ENCODE results near the gene TYK2.
A peak's percentile ranks its signal among the peaks of the same experiment; 100 is the strongest.
"Not testable (repeated sequence)": the region's sequence is repeated elsewhere in the genome, so short reads cannot be mapped to it uniquely, and the experiment has no call there.

TYK2 gene

GRCh38 chr19:10380313-10381102 is at the start of gene TYK2:
TSS of gene TYK2 (minus strand) at chr19:10380572. CDS start at chr19:10378406, 2,166 bp downstream.
- DNase-seq = peak; percentile 98 to 99 (median 99)

- DNase-seq = no peak
Observed at GRCh38 chr19:10428996-10429381, 48.6 kb upstream of the TYK2 start.

GRCh38 chr19:10427169-10427568 is 46.8 kb upstream of the TYK2 start:
- no peak for DNase-seq

GRCh38 chr19:10424011-10424637 is 43.8 kb upstream of the TYK2 start:
- DNase-seq = peak; percentile 81 to 92 (median 87)

- no peak for DNase-seq
Observed at GRCh38 chr19:10422846-10423245, 42.5 kb upstream of the TYK2 start.

- DNase-seq = peak in 1 of 3 donors; percentile 72
Observed at GRCh38 chr19:10422046-10422461, 41.7 kb upstream of the TYK2 start.

- peak; percentile 67 to 78 (median 73) for DNase-seq
Observed at GRCh38 chr19:10421240-10422045, 41.1 kb upstream of the TYK2 start.

GRCh38 chr19:10420444-10421239 is 40.3 kb upstream of the TYK2 start, which contains the start of gene PDE4A:
TSS of gene PDE4A (plus strand) at chr19:10420538. CDS start at chr19:10420765, 227 bp downstream.
- DNase-seq = peak; percentile 75 to 91 (median 78)

GRCh38 chr19:10419646-10420443 is 39.5 kb upstream of the TYK2 start:
- DNase-seq = peak in 1 of 3 donors; percentile 60

- no peak for DNase-seq
Observed at GRCh38 chr19:10419200-10419645, 38.9 kb upstream of the TYK2 start.

GRCh38 chr19:10418485-10419199 is 38.3 kb upstream of the TYK2 start:
- DNase-seq = no peak

- DNase-seq = no peak
Observed at GRCh38 chr19:10418235-10418484, 37.8 kb upstream of the TYK2 start.

- DNase-seq = no peak
Observed at GRCh38 chr19:10417541-10418234, 37.3 kb upstream of the TYK2 start.

- peak; percentile 97 to 99 (median 98) for DNase-seq
Observed at GRCh38 chr19:10416380-10417257, 36.2 kb upstream of the TYK2 start.

GRCh38 chr19:10416083-10416379 is 35.7 kb upstream of the TYK2 start:
- DNase-seq = no peak

- DNase-seq = no peak
Observed at GRCh38 chr19:10412257-10412977, 32.0 kb upstream of the TYK2 start.

- DNase-seq = not testable (repeated sequence)
Observed at GRCh38 chr19:10411224-10411623, 30.9 kb upstream of the TYK2 start.

GRCh38 chr19:10408511-10409283 is 28.3 kb upstream of the TYK2 start:
- peak; percentile 97 for DNase-seq

Measured in suppressor macrophage treated with lipopolysaccharide for 1 hour (primary cell).